Uterus (tissue), 2 donors: Measurements from ENCODE around the gene COX7B2.

Experiments
- CTCF ChIP-seq, 4 experiments: fragments of 200-600 bp in 2 of 4; fragments of 450-650 bp in 2 of 4; sonication (generic) in 2 of 4; IDR thresholded peaks; one replicate each; pipeline ENCODE4 v1.5.1; 2016 to 2019; ENCODE audit warnings: antibody characterized with exemption in 4 of 4, mild to moderate bottlenecking in 2 of 4, moderate library complexity in 1 of 4
- POLR2A ChIP-seq, 2 donors: fragments of 450-650 bp; IDR thresholded peaks; one replicate each; pipeline ENCODE4 v1.6.1; 2016; ENCODE audit warnings: antibody characterized with exemption in 2 of 2, mild to moderate bottlenecking in 1 of 2, moderate library complexity in 1 of 2

GRCh38 chr4:46730075-46730474, 179.0 kb downstream of the COX7B2 start:
- TF ChIP-seq CTCF (IDR thresholded peaks at IDR 0.05): no peak
- no peak for TF ChIP-seq POLR2A (IDR thresholded peaks at IDR 0.05)
